Measurements from ENCODE around the gene ACAP1. TPM values are rescaled to one million over a fixed set of nuclear protein-coding genes. Genes with fewer than 3 reads are reported as not detected.

ACAP1 gene
- total and polyA plus RNA-seq, 9 of the 15 experiments (the other 6 are each of a cell fraction or from before 2014, with no cell fraction given), result 0.15 to 8.5 (median 2.4) TPM

DNA sequence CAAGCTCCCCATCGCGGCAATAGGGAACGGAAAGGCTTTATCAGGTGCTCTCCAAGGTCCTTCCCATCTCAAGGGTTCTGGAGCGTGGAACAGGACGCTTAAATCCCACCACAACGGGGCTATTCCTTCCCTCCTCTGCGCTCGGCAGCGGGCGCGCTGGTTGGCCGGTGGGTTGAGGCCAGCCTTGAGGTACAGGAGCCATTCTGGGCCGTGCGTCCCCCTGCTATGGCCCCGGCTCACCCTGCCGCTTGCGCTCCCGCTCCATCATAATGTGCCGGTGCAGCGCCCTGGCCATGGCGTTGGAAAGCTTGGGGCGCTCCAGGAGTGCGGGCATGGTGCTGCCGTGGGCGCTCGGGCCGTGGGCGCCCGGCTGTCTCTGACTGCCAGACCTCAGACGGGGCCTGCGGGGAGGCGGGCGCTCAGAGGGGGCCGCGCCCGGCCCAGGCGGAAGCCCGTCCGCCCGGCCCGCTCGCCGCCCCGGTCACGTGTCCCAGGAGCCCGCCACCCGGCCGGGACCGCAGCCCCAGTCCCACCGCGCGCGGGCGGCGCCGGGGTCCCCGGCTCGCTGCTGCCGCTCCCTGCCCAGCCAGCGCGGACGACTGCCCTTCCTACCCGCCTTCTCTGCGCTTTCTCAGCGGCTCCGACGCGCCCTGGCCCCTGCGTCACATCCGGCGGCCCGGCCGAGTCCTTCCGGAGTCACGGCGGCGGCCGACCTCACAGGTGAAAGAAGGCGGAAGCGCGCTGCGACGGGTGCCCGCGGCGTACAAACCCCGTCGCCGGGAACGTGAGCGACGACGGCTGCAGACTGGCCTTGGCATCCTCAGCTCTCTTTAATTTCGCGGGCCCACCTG lies 21.4 kb upstream of the ACAP1 start, which contains the start of gene GPS2 (continued):
- TF ChIP-seq, protein P1, sequence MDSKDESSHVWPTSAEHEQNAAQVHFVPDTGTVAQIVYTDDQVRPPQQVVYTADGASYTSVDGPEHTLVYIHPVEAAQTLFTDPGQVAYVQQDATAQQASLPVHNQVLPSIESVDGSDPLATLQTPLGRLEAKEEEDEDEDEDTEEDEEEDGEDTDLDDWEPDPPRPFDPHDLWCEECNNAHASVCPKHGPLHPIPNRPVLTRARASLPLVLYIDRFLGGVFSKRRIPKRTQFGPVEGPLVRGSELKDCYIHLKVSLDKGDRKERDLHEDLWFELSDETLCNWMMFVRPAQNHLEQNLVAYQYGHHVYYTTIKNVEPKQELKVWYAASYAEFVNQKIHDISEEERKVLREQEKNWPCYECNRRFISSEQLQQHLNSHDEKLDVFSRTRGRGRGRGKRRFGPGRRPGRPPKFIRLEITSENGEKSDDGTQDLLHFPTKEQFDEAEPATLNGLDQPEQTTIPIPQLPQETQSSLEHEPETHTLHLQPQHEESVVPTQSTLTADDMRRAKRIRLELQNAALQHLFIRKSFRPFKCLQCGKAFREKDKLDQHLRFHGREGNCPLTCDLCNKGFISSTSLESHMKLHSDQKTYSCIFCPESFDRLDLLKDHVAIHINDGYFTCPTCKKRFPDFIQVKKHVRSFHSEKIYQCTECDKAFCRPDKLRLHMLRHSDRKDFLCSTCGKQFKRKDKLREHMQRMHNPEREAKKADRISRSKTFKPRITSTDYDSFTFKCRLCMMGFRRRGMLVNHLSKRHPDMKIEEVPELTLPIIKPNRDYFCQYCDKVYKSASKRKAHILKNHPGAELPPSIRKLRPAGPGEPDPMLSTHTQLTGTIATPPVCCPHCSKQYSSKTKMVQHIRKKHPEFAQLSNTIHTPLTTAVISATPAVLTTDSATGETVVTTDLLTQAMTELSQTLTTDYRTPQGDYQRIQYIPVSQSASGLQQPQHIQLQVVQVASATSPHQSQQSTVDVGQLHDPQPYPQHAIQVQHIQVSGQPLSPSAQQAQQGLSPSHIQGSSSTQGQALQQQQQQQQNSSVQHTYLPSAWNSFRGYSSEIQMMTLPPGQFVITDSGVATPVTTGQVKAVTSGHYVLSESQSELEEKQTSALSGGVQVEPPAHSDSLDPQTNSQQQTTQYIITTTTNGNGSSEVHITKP (IDR thresholded peaks at IDR 0.05; ENCODE audit: partially characterized antibody), result no peak
- TF ChIP-seq HEY1 (CRISPR knock-in tag; IDR thresholded peaks at IDR 0.05; ENCODE audit: borderline replicate concordance) (no peak), CBX8 (IDR thresholded peaks at IDR 0.05; ENCODE audit: borderline replicate concordance, extremely low read depth, low read depth, low read length, poor library complexity, severe bottlenecking) (no peak), CREBBP (IDR thresholded peaks at IDR 0.05; ENCODE audit: low read depth, low read length) (no peak), C11orf30 (IDR thresholded peaks at IDR 0.05; ENCODE audit: low read depth) (peak; percentile 90), NFXL1 (CRISPR knock-in tag; IDR thresholded peaks at IDR 0.05) (no peak), SMARCB1 (IDR thresholded peaks at IDR 0.05; ENCODE audit: insufficient read length, low read depth) (no peak), ZKSCAN3 (CRISPR knock-in tag; IDR thresholded peaks at IDR 0.05) (no peak), L3MBTL2 (IDR thresholded peaks at IDR 0.05) (peak; percentile 48; the same call in 1 of the 2 replicates), ZNF707 (CRISPR knock-in tag; conservative IDR thresholded peaks at IDR 0.05) (no peak)
- TF ChIP-seq, protein P2, sequence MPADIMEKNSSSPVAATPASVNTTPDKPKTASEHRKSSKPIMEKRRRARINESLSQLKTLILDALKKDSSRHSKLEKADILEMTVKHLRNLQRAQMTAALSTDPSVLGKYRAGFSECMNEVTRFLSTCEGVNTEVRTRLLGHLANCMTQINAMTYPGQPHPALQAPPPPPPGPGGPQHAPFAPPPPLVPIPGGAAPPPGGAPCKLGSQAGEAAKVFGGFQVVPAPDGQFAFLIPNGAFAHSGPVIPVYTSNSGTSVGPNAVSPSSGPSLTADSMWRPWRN (IDR thresholded peaks at IDR 0.05; ENCODE audit: low read depth), result no peak
- TF ChIP-seq, protein P3, sequence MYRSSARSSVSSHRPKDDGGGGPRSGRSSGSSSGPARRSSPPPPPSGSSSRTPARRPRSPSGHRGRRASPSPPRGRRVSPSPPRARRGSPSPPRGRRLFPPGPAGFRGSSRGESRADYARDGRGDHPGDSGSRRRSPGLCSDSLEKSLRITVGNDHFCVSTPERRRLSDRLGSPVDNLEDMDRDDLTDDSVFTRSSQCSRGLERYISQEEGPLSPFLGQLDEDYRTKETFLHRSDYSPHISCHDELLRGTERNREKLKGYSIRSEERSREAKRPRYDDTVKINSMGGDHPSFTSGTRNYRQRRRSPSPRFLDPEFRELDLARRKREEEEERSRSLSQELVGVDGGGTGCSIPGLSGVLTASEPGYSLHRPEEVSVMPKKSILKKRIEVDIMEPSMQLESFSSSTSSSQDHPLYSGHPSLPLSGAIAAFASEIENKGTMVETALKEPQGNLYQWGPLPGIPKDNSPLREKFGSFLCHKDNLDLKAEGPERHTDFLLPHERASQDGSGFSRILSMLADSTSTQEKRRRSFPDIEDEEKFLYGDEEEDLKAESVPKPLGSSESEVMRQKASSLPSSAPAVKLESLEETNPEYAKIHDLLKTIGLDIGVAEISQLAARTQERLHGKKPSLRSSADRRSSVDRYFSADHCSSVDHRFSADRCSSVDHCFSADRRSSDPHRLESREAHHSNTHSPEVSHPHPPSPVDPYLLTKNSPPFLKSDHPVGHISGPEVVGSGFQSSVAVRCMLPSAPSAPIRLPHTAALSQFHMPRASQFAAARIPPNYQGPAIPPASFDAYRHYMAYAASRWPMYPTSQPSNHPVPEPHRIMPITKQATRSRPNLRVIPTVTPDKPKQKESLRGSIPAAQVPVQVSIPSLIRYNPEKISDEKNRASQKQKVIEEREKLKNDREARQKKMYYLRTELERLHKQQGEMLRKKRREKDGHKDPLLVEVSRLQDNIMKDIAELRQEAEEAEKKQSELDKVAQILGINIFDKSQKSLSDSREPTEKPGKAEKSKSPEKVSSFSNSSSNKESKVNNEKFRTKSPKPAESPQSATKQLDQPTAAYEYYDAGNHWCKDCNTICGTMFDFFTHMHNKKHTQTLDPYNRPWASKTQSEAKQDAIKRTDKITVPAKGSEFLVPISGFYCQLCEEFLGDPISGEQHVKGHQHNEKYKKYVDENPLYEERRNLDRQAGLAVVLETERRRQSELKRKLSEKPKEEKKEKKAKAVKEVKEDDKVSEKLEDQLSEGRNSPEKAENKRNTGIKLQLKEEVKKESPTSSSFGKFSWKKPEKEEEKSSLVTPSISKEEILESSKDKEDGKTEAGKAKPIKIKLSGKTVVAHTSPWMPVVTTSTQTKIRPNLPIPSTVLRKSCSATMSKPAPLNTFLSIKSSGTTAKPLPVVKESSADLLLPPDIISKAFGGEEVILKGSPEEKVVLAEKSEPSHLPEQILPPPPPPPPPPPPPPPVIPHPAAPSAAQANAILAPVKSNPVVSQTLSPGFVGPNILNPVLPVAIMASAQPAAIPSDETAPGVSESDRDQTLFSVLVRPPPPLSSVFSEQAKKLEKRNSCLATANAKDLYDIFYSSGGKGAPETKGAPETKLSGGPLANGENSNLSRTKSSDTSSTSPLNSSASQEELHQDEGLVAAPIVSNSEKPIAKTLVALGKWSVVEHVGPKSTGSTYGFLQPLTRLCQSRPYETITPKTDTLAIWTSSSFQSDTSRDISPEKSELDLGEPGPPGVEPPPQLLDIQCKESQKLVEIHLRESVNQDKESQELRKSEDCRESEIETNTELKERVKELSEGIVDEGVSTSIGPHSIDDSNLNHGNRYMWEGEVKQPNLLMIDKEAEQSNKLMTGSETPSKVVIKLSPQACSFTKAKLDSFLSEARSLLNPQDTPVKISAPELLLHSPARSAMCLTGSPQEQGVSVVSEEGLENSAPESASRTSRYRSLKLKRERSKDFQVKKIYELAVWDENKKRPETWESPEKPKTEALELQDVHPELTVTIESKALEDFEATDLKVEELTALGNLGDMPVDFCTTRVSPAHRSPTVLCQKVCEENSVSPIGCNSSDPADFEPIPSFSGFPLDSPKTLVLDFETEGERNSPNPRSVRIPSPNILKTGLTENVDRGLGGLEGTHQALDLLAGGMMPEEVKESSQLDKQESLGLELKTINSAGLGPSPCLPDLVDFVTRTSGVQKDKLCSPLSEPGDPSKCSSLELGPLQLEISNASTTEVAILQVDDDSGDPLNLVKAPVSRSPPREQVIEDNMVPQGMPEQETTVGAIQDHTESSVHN (IDR thresholded peaks at IDR 0.05; ENCODE audit: borderline replicate concordance in 1 of 2, low read depth in 1 of 2), result no peak

Measured in K562 (cell line).